HG03175 (cell line): Measurements from ENCODE around the gene TMEM33.

Source experiments
- ATAC-seq: cut with Tn5 transposase; IDR thresholded peaks from one replicate; pipeline ENCODE4 v1.9.1; 2021; ENCODE audit warnings: mild to moderate bottlenecking, moderate library complexity; ENCODE audit not compliant: unreplicated experiment

TMEM33 gene

GRCh38 chr4:41935652-41936021, 408 bp downstream of the TMEM33 start:
- peak; percentile 19 for ATAC-seq

GRCh38 chr4:41939016-41939626, 3.9 kb downstream of the TMEM33 start:
- no peak for ATAC-seq

- ATAC-seq, result no peak
Observed at GRCh38 chr4:41940834-41941233, 5.6 kb downstream of the TMEM33 start.

GRCh38 chr4:41943506-41943905, 8.3 kb downstream of the TMEM33 start:
- ATAC-seq, result no peak

- no peak for ATAC-seq
Observed at GRCh38 chr4:41944089-41944488, 8.9 kb downstream of the TMEM33 start.

GRCh38 chr4:41949531-41949930, 14.3 kb downstream of the TMEM33 start:
- no peak for ATAC-seq

- peak; percentile 69 for ATAC-seq
Observed at GRCh38 chr4:41957634-41958033, 22.4 kb downstream of the TMEM33 start.

- no peak for ATAC-seq
Observed at GRCh38 chr4:41963105-41963504, 27.9 kb downstream of the TMEM33 start.

GRCh38 chr4:41964401-41964800, 29.2 kb downstream of the TMEM33 start:
- ATAC-seq, result no peak

GRCh38 chr4:41967392-41967791, 32.2 kb downstream of the TMEM33 start:
- ATAC-seq, result no peak

GRCh38 chr4:41969671-41970070, 34.4 kb downstream of the TMEM33 start:
- no peak for ATAC-seq

- ATAC-seq, result no peak
Observed at GRCh38 chr4:41975341-41975740, 40.1 kb downstream of the TMEM33 start.

GRCh38 chr4:41976775-41977516, 41.7 kb downstream of the TMEM33 start:
- ATAC-seq, result no peak

- ATAC-seq, result no peak
Observed at GRCh38 chr4:41977709-41978108, 42.5 kb downstream of the TMEM33 start.

- ATAC-seq, result no peak
Observed at GRCh38 chr4:41981456-41981855, 46.2 kb downstream of the TMEM33 start, which contains the start of gene DCAF4L1. Gene DCAF4L1, plus strand, starts transcription at chr4:41981756. Its CDS starts 37 bp downstream, at chr4:41981793.

- no peak for ATAC-seq
Observed at GRCh38 chr4:41982716-41983115, 47.5 kb downstream of the TMEM33 start.

GRCh38 chr4:41985151-41985550, 49.9 kb downstream of the TMEM33 start:
- ATAC-seq, result no peak

- peak; percentile 11 for ATAC-seq
Observed at GRCh38 chr4:41989994-41990364, 54.8 kb downstream of the TMEM33 start.

GRCh38 chr4:41990365-41991111, 55.3 kb downstream of the TMEM33 start, which contains the start of gene SLC30A9:
Gene SLC30A9, plus strand, starts transcription at chr4:41990530. Its CDS starts 122 bp downstream, at chr4:41990652.
- peak; percentile 99 for ATAC-seq

- no peak for ATAC-seq
Observed at GRCh38 chr4:41991916-41992767, 56.9 kb downstream of the TMEM33 start.
